Transverse colon (tissue), 4 donors: ENCODE measurements around the gene ZNF213. TPM values are rescaled to one million over a fixed set of nuclear protein-coding genes. Genes with fewer than 3 reads are reported as not detected.
"Not testable (repeated sequence)": the region's sequence is repeated elsewhere in the genome, so short reads cannot be mapped to it uniquely, and the experiment has no call there.

Experiments used
- DNase-seq: peaks from one replicate; pipeline ENCODE4 v3.0.0-alpha.2; 2019
- H3K27ac ChIP-seq, 4 donors: fragments of 200-600 bp; sonication (generic); 2 replicates each; pipeline ENCODE4 v1.5.1; 2016 to 2018; ENCODE audit warnings: inconsistent platforms in 4 of 4
- H3K27me3 ChIP-seq: fragments of 200-600 bp; sonication (generic); 2 replicates; pipeline ENCODE4 v1.5.1; 2017; ENCODE audit warnings: inconsistent platforms
- H3K36me3 ChIP-seq, 4 donors: fragments of 200-600 bp; sonication (generic); 2 replicates each; pipeline ENCODE4 v1.5.1; 2017 to 2019; ENCODE audit warnings: inconsistent platforms in 4 of 4
- H3K4me1 ChIP-seq, 4 donors: fragments of 200-600 bp; sonication (generic); 2 replicates each; pipeline ENCODE4 v1.5.1; 2017 to 2020; ENCODE audit warnings: inconsistent platforms in 4 of 4
- H3K4me3 ChIP-seq, 4 donors: fragments of 200-600 bp; sonication (generic); 1 replicate in 1 of 4; 2 replicates in 3 of 4; pipeline versions ENCODE4 v1.5.1 to v1.6.1; 2017 to 2019; ENCODE audit warnings: inconsistent platforms in 4 of 4
- H3K9me3 ChIP-seq, 2 donors: fragments of 200-600 bp; sonication (generic); 2 replicates each; pipeline ENCODE4 v1.5.1; 2017 to 2019; ENCODE audit warnings: inconsistent platforms in 2 of 2
- EP300 ChIP-seq: sonication (generic); formaldehyde crosslinking; IDR thresholded peaks from one replicate; pipeline ENCODE4 v1.6.1; 2017; ENCODE audit warnings: antibody characterized with exemption, low read depth
- POLR2A ChIP-seq: fragments of 450-650 bp; IDR thresholded peaks from one replicate; pipeline ENCODE4 v1.6.1; 2016; ENCODE audit warnings: antibody characterized with exemption, mild to moderate bottlenecking, moderate library complexity
- POLR2AphosphoS5 ChIP-seq, 3 donors: sonication (generic); formaldehyde crosslinking; IDR thresholded peaks; one replicate each; pipeline ENCODE4 v1.6.1; 2016; ENCODE audit warnings: antibody characterized with exemption in 3 of 3
- WGBS, 2 donors: methylation state at CpG; one replicate each; pipeline ENCODE4 v1.1.5; 2018; ENCODE audit warnings: low coverage in 1 of 2; 5-methylcytosine and 5-hydroxymethylcytosine counted together
- in situ Hi-C, 4 donors: fragments of 200-750 bp; cut with MboI; loops; one replicate each; pipeline versions ENCODE4 v1.15.0 to v1.15.1; 2017; ENCODE audit warnings: low sequenced_read_pairs in 3 of 4, low pct_ligation_motif_present in 1 of 4, low pct_unique_long_range_greater_than_20kb in 1 of 4
- intact Hi-C: fragments of 100-400 bp; cut with DNase I; formaldehyde crosslinking; loops from one replicate; pipeline ENCODE4 v1.15.1; 2023; ENCODE audit warnings: low total_unique reads
- total RNA-seq, 4 donors: library from RNA; depleted of rRNA; stranded (reverse); fragments of >200 nt; gene quantifications; one replicate each; pipeline ENCODE4 v1.1.0, GENCODE V29; 2016
- TF ChIP-seq, protein P1 (sequence below), 5 experiments: fragments of 200-600 bp in 3 of 5; fragments of 450-650 bp in 2 of 5; sonication (generic) in 3 of 5; IDR thresholded peaks; 1 replicate in 2 of 5; 2 replicates in 3 of 5; pipeline ENCODE4 v1.5.1; 2016 to 2017; ENCODE audit warnings: antibody characterized with exemption in 5 of 5, inconsistent platforms in 3 of 5, mild to moderate bottlenecking in 2 of 5, moderate library complexity in 1 of 5

Gene ZNF213
- total RNA-seq, 4 donors from 2014 or later = 12.1 to 64.3 (median 16.1) TPM

DNA sequence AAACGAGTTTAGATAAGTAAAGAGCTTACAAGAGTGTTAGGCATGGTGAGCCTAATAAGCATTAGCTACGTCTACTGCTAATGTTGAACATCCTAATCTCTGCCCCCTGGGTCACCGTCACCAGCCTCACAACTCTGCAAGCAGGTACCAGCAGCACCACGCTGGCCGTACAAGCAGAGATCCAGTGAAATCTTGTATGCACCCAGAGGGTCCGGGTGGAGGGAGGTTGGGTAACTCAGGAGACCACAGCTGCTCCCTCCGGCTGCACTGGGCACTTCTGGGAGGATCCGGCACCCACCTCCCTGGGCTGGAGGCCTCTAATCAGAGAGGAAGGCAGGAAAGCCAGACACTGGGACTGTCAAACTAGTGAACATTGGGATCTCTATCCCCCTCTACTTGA lies 44.8 kb downstream of the ZNF213 start:
- Histone ChIP-seq H3K36me3 (no peaks in the 10 kb centered on the region), H3K27me3 (peaks cover 100% of the 10 kb centered on the region), H3K4me1 (peaks cover 0 to 19% (median 14%) of the 10 kb centered on the region in 4 donors), H3K4me3 (no peak overlapping the region), H3K27ac (no peak overlapping the region), H3K9me3 (no peaks in the 10 kb centered on the region)
- in situ Hi-C loops = no loop called here
- WGBS, 2 donors = 58 to 66% methylated on average over 2 to 8 of the region's 8 CpGs
- no peak for DNase-seq
- intact Hi-C loops = no loop called here
- TF ChIP-seq EP300 (no peak), POLR2AphosphoS5 (IDR thresholded peaks at IDR 0.05) (no peak), POLR2A (no peak)
- TF ChIP-seq, protein P1, sequence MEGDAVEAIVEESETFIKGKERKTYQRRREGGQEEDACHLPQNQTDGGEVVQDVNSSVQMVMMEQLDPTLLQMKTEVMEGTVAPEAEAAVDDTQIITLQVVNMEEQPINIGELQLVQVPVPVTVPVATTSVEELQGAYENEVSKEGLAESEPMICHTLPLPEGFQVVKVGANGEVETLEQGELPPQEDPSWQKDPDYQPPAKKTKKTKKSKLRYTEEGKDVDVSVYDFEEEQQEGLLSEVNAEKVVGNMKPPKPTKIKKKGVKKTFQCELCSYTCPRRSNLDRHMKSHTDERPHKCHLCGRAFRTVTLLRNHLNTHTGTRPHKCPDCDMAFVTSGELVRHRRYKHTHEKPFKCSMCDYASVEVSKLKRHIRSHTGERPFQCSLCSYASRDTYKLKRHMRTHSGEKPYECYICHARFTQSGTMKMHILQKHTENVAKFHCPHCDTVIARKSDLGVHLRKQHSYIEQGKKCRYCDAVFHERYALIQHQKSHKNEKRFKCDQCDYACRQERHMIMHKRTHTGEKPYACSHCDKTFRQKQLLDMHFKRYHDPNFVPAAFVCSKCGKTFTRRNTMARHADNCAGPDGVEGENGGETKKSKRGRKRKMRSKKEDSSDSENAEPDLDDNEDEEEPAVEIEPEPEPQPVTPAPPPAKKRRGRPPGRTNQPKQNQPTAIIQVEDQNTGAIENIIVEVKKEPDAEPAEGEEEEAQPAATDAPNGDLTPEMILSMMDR (IDR thresholded peaks at IDR 0.05) = no peak

DNA sequence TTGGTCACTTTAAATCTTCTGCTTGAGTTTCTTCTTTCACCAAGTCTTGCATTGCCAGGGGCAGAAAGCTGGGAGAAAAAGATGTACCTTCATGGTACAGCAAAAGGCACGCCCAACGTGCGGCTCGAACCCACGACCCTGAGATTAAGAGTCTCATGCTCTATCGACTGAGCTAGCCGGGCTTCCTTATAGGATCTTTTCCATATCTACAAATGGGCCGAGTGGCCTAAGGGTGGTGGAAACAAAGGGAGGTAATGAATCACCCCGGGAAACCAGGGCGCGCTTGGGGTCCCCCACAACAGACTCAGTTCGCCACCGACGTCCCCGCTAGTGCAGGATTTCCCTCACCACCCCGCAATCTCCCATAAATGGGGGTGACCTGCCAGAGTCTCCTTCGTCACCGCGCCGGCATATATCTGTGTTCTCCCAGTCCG lies 45.6 kb downstream of the ZNF213 start:
- 45 to 74% methylated on average over 9 to 21 of the region's 21 CpGs for WGBS, 2 donors
- intact Hi-C loops = no loop called here
- H3K27me3 ChIP-seq = peaks cover 100% of the 10 kb centered on the region

DNA sequence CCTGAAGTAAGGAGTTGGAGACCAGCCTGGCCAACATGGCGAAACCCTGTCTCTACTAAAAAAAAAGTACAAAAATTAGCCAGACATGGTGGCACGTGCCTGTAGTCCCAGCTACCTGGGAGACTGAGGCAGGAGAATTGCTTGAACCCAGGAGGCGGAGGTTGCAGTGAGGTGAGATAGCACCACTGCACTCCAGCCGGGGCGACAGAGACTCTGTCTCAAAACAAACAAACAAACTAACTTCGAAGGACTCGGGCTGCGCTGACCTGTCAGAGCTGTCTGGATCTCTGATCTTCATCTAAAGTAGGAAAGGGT lies 47.4 kb downstream of the ZNF213 start:
- H3K9me3 ChIP-seq, intact Hi-C loops, in situ Hi-C loops, H3K4me3 ChIP-seq, DNase-seq, H3K36me3 ChIP-seq, H3K27ac ChIP-seq: not testable (repeated sequence)
- Histone ChIP-seq H3K27me3 (peaks cover 100% of the 10 kb centered on the region), H3K4me1 (peaks cover 0 to 15% (median 14%) of the 10 kb centered on the region in 4 donors)
- 27 to 35% methylated on average over 7 to 8 of the region's 8 CpGs for WGBS, 2 donors

More for the DNA sequence above, 45.6 kb downstream of the ZNF213 start:
- TF ChIP-seq EP300 (no peak), POLR2A (no peak), POLR2AphosphoS5 (IDR thresholded peaks at IDR 0.05) (no peak)
- TF ChIP-seq, protein P1 (IDR thresholded peaks at IDR 0.05) = no peak
- no peak for DNase-seq
- H3K9me3 ChIP-seq = no peaks in the 10 kb centered on the region
- no peaks in the 10 kb centered on the region for H3K36me3 ChIP-seq
- no peak overlapping the region for H3K27ac ChIP-seq
- no peak overlapping the region for H3K4me3 ChIP-seq
- in situ Hi-C loops = no loop called here
- peaks cover 0 to 15% (median 14%) of the 10 kb centered on the region in 4 donors for H3K4me1 ChIP-seq

- Histone ChIP-seq H3K27ac (no peak overlapping the region), H3K36me3 (no peaks in the 10 kb centered on the region), H3K27me3 (peaks cover 100% of the 10 kb centered on the region), H3K9me3 (no peaks in the 10 kb centered on the region), H3K4me3 (peak overlapping the region in 2 of 4 donors; percentile 22 to 35), H3K4me1 (peaks cover 0 to 15% (median 14%) of the 10 kb centered on the region in 4 donors)
- peak; percentile 35 for DNase-seq
- in situ Hi-C loops = no loop called here
- intact Hi-C loops = no loop called here
- WGBS, 2 donors = 7% methylated on average over 69 of the region's 72 CpGs; no CpG with 5 or more reads in 1 of the 2 donors
- TF ChIP-seq EP300 = no peak
- TF ChIP-seq, protein P1 (IDR thresholded peaks at IDR 0.05) = peak; percentile 17 to 35 (median 25)
- no peak for TF ChIP-seq POLR2A
Observed at GRCh38 chr16:3182608-3183444, 48.0 kb downstream of the ZNF213 start.
